ENCODE measurements around the gene MBOAT1.

GRCh38 chr6:20086992-20087391 is 125.3 kb downstream of the MBOAT1 start:
- TF ChIP-seq CTCF (conservative IDR thresholded peaks at IDR 0.05), result no peak
- TF ChIP-seq EZH2 (IDR thresholded peaks at IDR 0.05; ENCODE audit: low read depth), result no peak
